Panc1 (cell line): ENCODE data around the gene HS3ST6. TPM values are rescaled to one million over a fixed set of nuclear protein-coding genes. Genes with fewer than 3 reads are reported as not detected.

Experiments used
- ATAC-seq: fragments of 200-7000 bp; cut with Tn5 transposase; 2 replicates; pipeline ENCODE4 v1.9.1; 2020; ENCODE audit warnings: mild to moderate bottlenecking, moderate library complexity
- BruUV-seq: library from RNA; stranded (reverse); fragments of 400-500 nt; replicated peaks from 2 replicates; lab custom pipeline; 2021; lab: Mats Ljungman, UMichigan
- CTCF ChIA-PET: fragments of 300-600 bp; sonication (Branson Sonifier 250); formaldehyde crosslinking; loops from one replicate; lab custom pipeline; 2022; ENCODE audit warnings: antibody characterized with exemption; lab: Charles Lee
- POLR2A ChIA-PET: fragments of 300-600 bp; sonication (Branson Sonifier 250); formaldehyde crosslinking; loops from one replicate; lab custom pipeline; 2022; ENCODE audit warnings: antibody characterized with exemption; lab: Charles Lee
- DNase-seq: peaks from one replicate; pipeline ENCODE4 v3.0.0-alpha.2; 2010; ENCODE audit warnings: low read depth, low spot score
- H3K27ac ChIP-seq: 2 replicates; pipeline ENCODE4 v1.5.1; 2011; ENCODE audit warnings: mild to moderate bottlenecking, low read length, inconsistent platforms
- H3K27me3 ChIP-seq: fragments of 200-500 bp; sonication (Bioruptor generic); 2 replicates; pipeline ENCODE4 v1.6.0; 2014; ENCODE audit warnings: low read length, inconsistent platforms; ENCODE audit not compliant: control insufficient read depth, insufficient read depth
- H3K36me3 ChIP-seq: fragments of 200-500 bp; sonication (Bioruptor generic); 2 replicates; pipeline ENCODE4 v1.5.1; 2014; ENCODE audit warnings: inconsistent platforms, mild to moderate bottlenecking, low read length, moderate library complexity; ENCODE audit not compliant: control insufficient read depth, insufficient read depth
- H3K4me1 ChIP-seq: 2 replicates; pipeline ENCODE4 v1.5.1; 2011; ENCODE audit warnings: inconsistent platforms, mild to moderate bottlenecking, low read length, moderate library complexity; ENCODE audit not compliant: control insufficient read depth, insufficient read depth
- H3K4me3 ChIP-seq, 2 experiments: 2 replicates each; pipeline ENCODE4 v1.5.1; 2011 to 2012; ENCODE audit warnings: low read depth in 2 of 2, low read length in 2 of 2, mild to moderate bottlenecking in 2 of 2, inconsistent platforms in 1 of 2, moderate library complexity in 1 of 2
- H3K9me3 ChIP-seq: fragments of 200-500 bp; sonication (Bioruptor generic); 2 replicates; pipeline ENCODE4 v1.5.1; 2014; ENCODE audit warnings: low read depth, mild to moderate bottlenecking, inconsistent platforms, low read length, moderate library complexity; ENCODE audit not compliant: control insufficient read depth, insufficient read depth
- POLR2AphosphoS5 ChIP-seq: IDR thresholded peaks from 2 replicates; pipeline ENCODE4 v1.6.1; 2012; ENCODE audit warnings: mild to moderate bottlenecking, low read depth, low read length, moderate library complexity
- SIN3A ChIP-seq: IDR thresholded peaks from 2 replicates; pipeline ENCODE4 v1.6.1; 2012; ENCODE audit warnings: low read depth, mild to moderate bottlenecking, low read length, moderate library complexity, borderline replicate concordance; ENCODE audit not compliant: insufficient read depth
- TCF7L2 ChIP-seq: IDR thresholded peaks from 2 replicates; pipeline ENCODE4 v1.6.1; 2011; ENCODE audit warnings: mild to moderate bottlenecking, low read depth, low read length, inconsistent platforms
- in situ Hi-C: cut with HindIII; loops from 2 replicates; pipeline ENCODE4 v1.10.0; 2016; ENCODE audit warnings: low sequenced_read_pairs, low pct_unique_long_range_greater_than_20kb
- intact Hi-C: fragments of 100-400 bp; cut with micrococcal nuclease; formaldehyde crosslinking; loops from one replicate; pipeline ENCODE4 v1.10.0; 2022; ENCODE audit not compliant: unreplicated experiment
- total RNA-seq: library from RNA; stranded (reverse); gene quantifications from one replicate; pipeline ENCODE4 v1.2.1, GENCODE V29; 2021; ENCODE audit not compliant: unreplicated experiment
- TF ChIP-seq, protein P1 (sequence below), 2 experiments: IDR thresholded peaks; 2 replicates each; pipeline ENCODE4 v1.6.1; 2011 to 2012; ENCODE audit warnings: low read depth in 2 of 2, control low read depth in 1 of 2, low read length in 1 of 2, mild to moderate bottlenecking in 1 of 2, moderate library complexity in 1 of 2; ENCODE audit not compliant: insufficient read depth in 1 of 2
- TF ChIP-seq, protein P2 (sequence below): fragments of 450-650 bp; IDR thresholded peaks from 2 replicates; pipeline ENCODE4 v1.5.1; 2017; ENCODE audit warnings: mild to moderate bottlenecking

Gene HS3ST6
- total RNA-seq, 1 experiment from 2014 or later: 3.3 TPM

- in situ Hi-C loops: no loop called here
- H3K27me3 ChIP-seq: peaks cover 2% of the 10 kb centered on the region; the same call in 1 of the 2 replicates
These were observed 1.6 kb downstream of the HS3ST6 start for GRCh38 chr16:1916640-1916990.

DNA sequence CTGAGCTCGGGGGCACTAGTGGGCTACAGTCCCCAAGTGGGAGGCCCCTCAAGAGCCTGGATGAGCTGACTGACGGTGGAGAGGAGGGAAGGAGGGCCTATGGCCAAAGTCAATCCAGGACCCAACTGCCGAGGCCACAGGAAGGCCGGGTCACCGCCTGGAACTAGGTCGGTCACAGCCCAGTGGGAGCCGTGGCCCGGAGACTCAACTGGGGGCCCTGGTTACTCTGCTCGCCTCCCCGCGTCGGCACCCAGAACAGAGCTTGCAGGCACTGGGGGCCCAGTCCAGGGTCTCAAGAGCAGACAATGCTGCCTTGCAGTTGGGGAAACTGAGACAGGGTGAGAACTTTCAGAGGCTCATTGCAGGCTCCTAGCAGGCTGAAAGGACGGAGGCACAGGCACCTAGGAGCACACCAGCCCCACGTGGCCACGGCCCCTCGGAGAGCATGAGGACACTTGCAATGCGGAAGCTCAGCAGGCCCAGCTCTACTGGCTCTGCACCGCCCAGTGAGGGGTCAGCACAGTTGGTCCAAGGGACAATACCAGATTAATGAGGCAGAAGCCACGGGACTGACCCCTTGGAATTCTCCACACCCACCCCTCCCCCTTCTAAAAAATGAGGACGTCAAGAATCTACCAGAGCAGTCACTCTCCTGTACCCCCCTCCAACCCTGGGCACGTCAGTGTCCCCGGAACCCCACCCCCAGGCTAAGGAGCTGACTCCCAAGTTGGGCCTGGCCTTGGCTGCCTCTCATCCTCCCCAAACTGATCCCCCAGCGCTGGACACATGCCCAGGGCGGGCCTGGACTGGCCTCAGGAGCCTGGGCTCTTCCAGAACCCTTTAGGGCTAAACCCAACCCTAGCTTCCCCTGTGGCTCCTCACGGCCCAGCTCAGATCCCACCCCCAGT is 2.2 kb downstream of the HS3ST6 start:
- no peak for ATAC-seq
- in situ Hi-C loops (no loop called here), intact Hi-C loops (no loop called here)
- Histone ChIP-seq H3K9me3 (no peaks in the 10 kb centered on the region), H3K36me3 (no peaks in the 10 kb centered on the region), H3K27me3 (peaks cover 2% of the 10 kb centered on the region; the same call in 1 of the 2 replicates), H3K4me3 (no peak overlapping the region), H3K4me1 (peaks cover 24% of the 10 kb centered on the region), H3K27ac (no peak overlapping the region)
- no peak for TF ChIP-seq POLR2AphosphoS5
- TF ChIP-seq, protein P1, sequence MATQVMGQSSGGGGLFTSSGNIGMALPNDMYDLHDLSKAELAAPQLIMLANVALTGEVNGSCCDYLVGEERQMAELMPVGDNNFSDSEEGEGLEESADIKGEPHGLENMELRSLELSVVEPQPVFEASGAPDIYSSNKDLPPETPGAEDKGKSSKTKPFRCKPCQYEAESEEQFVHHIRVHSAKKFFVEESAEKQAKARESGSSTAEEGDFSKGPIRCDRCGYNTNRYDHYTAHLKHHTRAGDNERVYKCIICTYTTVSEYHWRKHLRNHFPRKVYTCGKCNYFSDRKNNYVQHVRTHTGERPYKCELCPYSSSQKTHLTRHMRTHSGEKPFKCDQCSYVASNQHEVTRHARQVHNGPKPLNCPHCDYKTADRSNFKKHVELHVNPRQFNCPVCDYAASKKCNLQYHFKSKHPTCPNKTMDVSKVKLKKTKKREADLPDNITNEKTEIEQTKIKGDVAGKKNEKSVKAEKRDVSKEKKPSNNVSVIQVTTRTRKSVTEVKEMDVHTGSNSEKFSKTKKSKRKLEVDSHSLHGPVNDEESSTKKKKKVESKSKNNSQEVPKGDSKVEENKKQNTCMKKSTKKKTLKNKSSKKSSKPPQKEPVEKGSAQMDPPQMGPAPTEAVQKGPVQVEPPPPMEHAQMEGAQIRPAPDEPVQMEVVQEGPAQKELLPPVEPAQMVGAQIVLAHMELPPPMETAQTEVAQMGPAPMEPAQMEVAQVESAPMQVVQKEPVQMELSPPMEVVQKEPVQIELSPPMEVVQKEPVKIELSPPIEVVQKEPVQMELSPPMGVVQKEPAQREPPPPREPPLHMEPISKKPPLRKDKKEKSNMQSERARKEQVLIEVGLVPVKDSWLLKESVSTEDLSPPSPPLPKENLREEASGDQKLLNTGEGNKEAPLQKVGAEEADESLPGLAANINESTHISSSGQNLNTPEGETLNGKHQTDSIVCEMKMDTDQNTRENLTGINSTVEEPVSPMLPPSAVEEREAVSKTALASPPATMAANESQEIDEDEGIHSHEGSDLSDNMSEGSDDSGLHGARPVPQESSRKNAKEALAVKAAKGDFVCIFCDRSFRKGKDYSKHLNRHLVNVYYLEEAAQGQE (IDR thresholded peaks at IDR 0.05; ENCODE audit: insufficient read depth in 1 of 2, low read depth in 2 of 2, low read length in 1 of 2): no peak
- no peak for TF ChIP-seq SIN3A
- no peak for TF ChIP-seq TCF7L2
- TF ChIP-seq, protein P2, sequence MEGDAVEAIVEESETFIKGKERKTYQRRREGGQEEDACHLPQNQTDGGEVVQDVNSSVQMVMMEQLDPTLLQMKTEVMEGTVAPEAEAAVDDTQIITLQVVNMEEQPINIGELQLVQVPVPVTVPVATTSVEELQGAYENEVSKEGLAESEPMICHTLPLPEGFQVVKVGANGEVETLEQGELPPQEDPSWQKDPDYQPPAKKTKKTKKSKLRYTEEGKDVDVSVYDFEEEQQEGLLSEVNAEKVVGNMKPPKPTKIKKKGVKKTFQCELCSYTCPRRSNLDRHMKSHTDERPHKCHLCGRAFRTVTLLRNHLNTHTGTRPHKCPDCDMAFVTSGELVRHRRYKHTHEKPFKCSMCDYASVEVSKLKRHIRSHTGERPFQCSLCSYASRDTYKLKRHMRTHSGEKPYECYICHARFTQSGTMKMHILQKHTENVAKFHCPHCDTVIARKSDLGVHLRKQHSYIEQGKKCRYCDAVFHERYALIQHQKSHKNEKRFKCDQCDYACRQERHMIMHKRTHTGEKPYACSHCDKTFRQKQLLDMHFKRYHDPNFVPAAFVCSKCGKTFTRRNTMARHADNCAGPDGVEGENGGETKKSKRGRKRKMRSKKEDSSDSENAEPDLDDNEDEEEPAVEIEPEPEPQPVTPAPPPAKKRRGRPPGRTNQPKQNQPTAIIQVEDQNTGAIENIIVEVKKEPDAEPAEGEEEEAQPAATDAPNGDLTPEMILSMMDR: no peak
- POLR2A ChIA-PET: interaction anchor here (0.6 kb wide), 1 partner anchor 16 kb away, joined by 12 read pairs; no protein-coding TSS in a partner anchor
- DNase-seq: no peak
- no TSS peak for BruUV-seq
- CTCF ChIA-PET: no interaction called here

More at GRCh38 chr16:1916640-1916990, 1.6 kb downstream of the HS3ST6 start:
- BruUV-seq: no TSS peak
- Histone ChIP-seq H3K4me1 (peaks cover 24% of the 10 kb centered on the region), H3K27ac (no peak overlapping the region), H3K36me3 (no peaks in the 10 kb centered on the region), H3K4me3 (no peak overlapping the region; a peak in 1 of 4 replicates), H3K9me3 (no peaks in the 10 kb centered on the region)
- ChIA-PET CTCF (no interaction called here), POLR2A (interaction anchor here (0.6 kb wide), 1 partner anchor 17 kb away, joined by 12 read pairs; no protein-coding TSS in a partner anchor)
- no peak for DNase-seq
- intact Hi-C loops: no loop called here
- TF ChIP-seq TCF7L2 (no peak), SIN3A (no peak), POLR2AphosphoS5 (no peak)
- TF ChIP-seq, protein P2: no peak
- TF ChIP-seq, protein P1 (IDR thresholded peaks at IDR 0.05; ENCODE audit: insufficient read depth in 1 of 2, low read depth in 2 of 2, low read length in 1 of 2): no peak
- ATAC-seq: no peak
